Ishikawa (cell line): Measurements from ENCODE around the gene SRRM3.

Experiments
- CEBPB ChIP-seq: IDR thresholded peaks from 2 replicates; pipeline ENCODE4 v1.6.1; 2012
- EP300 ChIP-seq: IDR thresholded peaks from 2 replicates; pipeline ENCODE4 v1.6.1; 2012; ENCODE audit warnings: borderline replicate concordance
- REST ChIP-seq: IDR thresholded peaks from 2 replicates; pipeline ENCODE4 v1.6.1; 2012; ENCODE audit warnings: low read depth, mild to moderate bottlenecking
- TAF1 ChIP-seq: IDR thresholded peaks from 2 replicates; pipeline ENCODE4 v1.6.1; 2012; ENCODE audit warnings: low read depth, mild to moderate bottlenecking
- TEAD4 ChIP-seq: IDR thresholded peaks from 2 replicates; pipeline ENCODE4 v1.6.1; 2012
- YY1 ChIP-seq: IDR thresholded peaks from 2 replicates; pipeline ENCODE4 v1.6.1; 2012; ENCODE audit warnings: low read depth
- ZBTB7A ChIP-seq: IDR thresholded peaks from 2 replicates; pipeline ENCODE4 v1.6.1; 2012; ENCODE audit warnings: low read depth

GRCh38 chr7:76301000-76301399 is 99.3 kb downstream of the SRRM3 start:
- no peak for TF ChIP-seq YY1
- no peak for TF ChIP-seq EP300
- TF ChIP-seq ZBTB7A = no peak
- no peak for TF ChIP-seq REST
- no peak for TF ChIP-seq TAF1
- no peak for TF ChIP-seq CEBPB
- TF ChIP-seq TEAD4 = no peak
